HG03571 (cell line): ENCODE data around the gene TENM4.
"Not testable (repeated sequence)": the region's sequence is repeated elsewhere in the genome, so short reads cannot be mapped to it uniquely, and the experiment has no call there.

Experiments
- ATAC-seq: cut with Tn5 transposase; IDR thresholded peaks from one replicate; pipeline ENCODE4 v1.9.1; 2021; ENCODE audit not compliant: unreplicated experiment

The TENM4 gene

GRCh38 chr11:78990261-78990660, 450.6 kb downstream of the TENM4 start:
- no peak for ATAC-seq

GRCh38 chr11:78987748-78988147, 453.1 kb downstream of the TENM4 start:
- ATAC-seq = no peak

GRCh38 chr11:78986305-78986704, 454.5 kb downstream of the TENM4 start:
- ATAC-seq = no peak

GRCh38 chr11:78985663-78986062, 455.2 kb downstream of the TENM4 start:
- no peak for ATAC-seq

GRCh38 chr11:78982473-78982872, 458.4 kb downstream of the TENM4 start:
- no peak for ATAC-seq

- no peak for ATAC-seq
Observed at GRCh38 chr11:78981153-78981552, 459.7 kb downstream of the TENM4 start.

GRCh38 chr11:78978831-78979230, 462.0 kb downstream of the TENM4 start:
- ATAC-seq = no peak

GRCh38 chr11:78977848-78978247, 463.0 kb downstream of the TENM4 start:
- ATAC-seq = not testable (repeated sequence)

GRCh38 chr11:78977009-78977408, 463.8 kb downstream of the TENM4 start:
- ATAC-seq = no peak

GRCh38 chr11:78975081-78975480, 465.7 kb downstream of the TENM4 start:
- ATAC-seq = no peak

GRCh38 chr11:78973876-78974275, 467.0 kb downstream of the TENM4 start:
- ATAC-seq = no peak

GRCh38 chr11:78972590-78972989, 468.2 kb downstream of the TENM4 start:
- no peak for ATAC-seq

GRCh38 chr11:78972177-78972576, 468.7 kb downstream of the TENM4 start:
- ATAC-seq = no peak

- ATAC-seq = no peak
Observed at GRCh38 chr11:78967811-78968210, 473.0 kb downstream of the TENM4 start.

- no peak for ATAC-seq
Observed at GRCh38 chr11:78965432-78965831, 475.4 kb downstream of the TENM4 start.

- ATAC-seq = no peak
Observed at GRCh38 chr11:78961937-78962701, 478.7 kb downstream of the TENM4 start.

GRCh38 chr11:78961247-78961646, 479.6 kb downstream of the TENM4 start:
- no peak for ATAC-seq

- ATAC-seq = no peak
Observed at GRCh38 chr11:78958444-78958843, 482.4 kb downstream of the TENM4 start.

GRCh38 chr11:78957476-78958245, 483.2 kb downstream of the TENM4 start:
- ATAC-seq = no peak

- no peak for ATAC-seq
Observed at GRCh38 chr11:78954696-78955095, 486.1 kb downstream of the TENM4 start.

GRCh38 chr11:78954261-78954660, 486.6 kb downstream of the TENM4 start:
- ATAC-seq = no peak

- ATAC-seq = no peak
Observed at GRCh38 chr11:78952890-78953289, 487.9 kb downstream of the TENM4 start.
